IMR-90 (cell line): ENCODE measurements around the gene SMG5. TPM values are rescaled to one million over a fixed set of nuclear protein-coding genes. Genes with fewer than 3 reads are reported as not detected.

ENCODE experiments used
- ATAC-seq: fragments of 200-7000 bp; cut with Tn5 transposase; 2 replicates; pipeline ENCODE4 v1.9.1; 2020; ENCODE audit warnings: low read depth, mild to moderate bottlenecking, moderate library complexity
- BruUV-seq: library from RNA; stranded (reverse); fragments of 400-500 nt; replicated peaks from 2 replicates; lab custom pipeline; 2021; lab: Mats Ljungman, UMichigan
- CTCF ChIA-PET: fragments of 300-600 bp; formaldehyde crosslinking; extraction: SDS; loops from one replicate; lab custom pipeline; 2021; ENCODE audit warnings: antibody characterized with exemption; lab: Yijun Ruan, JAX
- POLR2A ChIA-PET: fragments of 300-600 bp; sonication (Branson Sonifier 250); formaldehyde crosslinking; loops from one replicate; lab custom pipeline; 2022; ENCODE audit warnings: antibody characterized with exemption; ENCODE audit not compliant: unreplicated experiment; lab: Charles Lee
- DNase-seq: peaks from one replicate; pipeline ENCODE4 v3.0.0; 2013
- H2AFZ ChIP-seq: replicated peaks from 2 replicates; pipeline ENCODE3; 2013; ENCODE audit warnings: low read length, mild to moderate bottlenecking; ENCODE audit not compliant: poor library complexity
- H2AK5ac ChIP-seq: 2 replicates; pipeline ENCODE4 v1.6.1; 2013; ENCODE audit warnings: low read depth, low read length, inconsistent platforms
- H2AK9ac ChIP-seq: replicated peaks from 2 replicates; pipeline ENCODE3; 2013; ENCODE audit warnings: mild to moderate bottlenecking, low read depth, low read length, moderate library complexity; ENCODE audit not compliant: poor library complexity
- H2BK120ac ChIP-seq: 2 replicates; pipeline ENCODE4 v1.6.1; 2013; ENCODE audit warnings: low read depth, low read length, inconsistent platforms
- H2BK15ac ChIP-seq: 3 replicates; pipeline ENCODE4 v1.6.1; 2013; ENCODE audit warnings: low read depth, low read length, inconsistent platforms
- H2BK20ac ChIP-seq: 2 replicates; pipeline ENCODE4 v1.6.1; 2013; ENCODE audit warnings: low read depth, mild to moderate bottlenecking, inconsistent platforms, low read length, moderate library complexity
- H2BK5ac ChIP-seq: 2 replicates; pipeline ENCODE4 v1.6.1; 2013; ENCODE audit warnings: mild to moderate bottlenecking, low read depth, low read length, inconsistent platforms; ENCODE audit not compliant: poor library complexity, severe bottlenecking
- H3K14ac ChIP-seq: replicated peaks from 2 replicates; pipeline ENCODE4 v1.6.1; 2013; ENCODE audit warnings: low read depth, low read length, inconsistent platforms
- H3K18ac ChIP-seq: 2 replicates; pipeline ENCODE4 v1.6.1; 2013; ENCODE audit warnings: low read depth, low read length, control low read depth
- H3K23ac ChIP-seq: 2 replicates; pipeline ENCODE4 v1.6.1; 2013; ENCODE audit warnings: low read depth, low read length, inconsistent platforms
- H3K27ac ChIP-seq: 2 replicates; pipeline ENCODE4 v1.5.1; 2013; ENCODE audit warnings: mild to moderate bottlenecking, control low read depth, low read length; ENCODE audit not compliant: insufficient read depth
- H3K27me3 ChIP-seq: 2 replicates; pipeline ENCODE4 v1.6.1; 2013; ENCODE audit warnings: low read length; ENCODE audit not compliant: control insufficient read depth, insufficient read depth
- H3K36me3 ChIP-seq: 2 replicates; pipeline ENCODE4 v1.6.1; 2013; ENCODE audit warnings: low read length, mixed read lengths; ENCODE audit not compliant: control insufficient read depth, insufficient read depth
- H3K4ac ChIP-seq: 2 replicates; pipeline ENCODE4 v1.6.1; 2013; ENCODE audit warnings: low read depth, low read length, inconsistent platforms
- H3K4me1 ChIP-seq: 2 replicates; pipeline ENCODE4 v1.6.1; 2013; ENCODE audit warnings: low read length, mixed read lengths; ENCODE audit not compliant: control insufficient read depth, insufficient read depth
- H3K4me2 ChIP-seq: 2 replicates; pipeline ENCODE4 v1.6.1; 2013; ENCODE audit warnings: low read depth, mild to moderate bottlenecking, control low read depth, low read length, moderate library complexity
- H3K4me3 ChIP-seq: 2 replicates; pipeline ENCODE4 v1.5.1; 2013; ENCODE audit warnings: low read depth, mild to moderate bottlenecking, control low read depth, low read length, moderate library complexity; ENCODE audit not compliant: insufficient read depth
- H3K56ac ChIP-seq: 2 replicates; pipeline ENCODE4 v1.6.1; 2013; ENCODE audit warnings: low read length, inconsistent platforms; ENCODE audit not compliant: insufficient read depth; ENCODE audit errors: extremely low read depth
- H3K79me1 ChIP-seq, 2 experiments: 2 replicates each; pipeline ENCODE4 v1.6.1; 2013; ENCODE audit warnings: low read length in 2 of 2, inconsistent platforms in 1 of 2, low read depth in 1 of 2
- H3K9ac ChIP-seq: 2 replicates; pipeline ENCODE4 v1.6.1; 2013; ENCODE audit warnings: low read depth, low read length, control low read depth
- H3K9me1 ChIP-seq: 2 replicates; pipeline ENCODE4 v1.6.1; 2013; ENCODE audit warnings: low read length, inconsistent platforms; ENCODE audit not compliant: insufficient read depth
- H3K9me3 ChIP-seq: 2 replicates; pipeline ENCODE4 v1.6.1; 2013; ENCODE audit warnings: low read length; ENCODE audit not compliant: control insufficient read depth, insufficient read depth
- H4K20me1 ChIP-seq: 2 replicates; pipeline ENCODE4 v1.6.1; 2013; ENCODE audit warnings: low read length, inconsistent platforms; ENCODE audit not compliant: insufficient read depth
- H4K5ac ChIP-seq: 2 replicates; pipeline ENCODE4 v1.6.1; 2013; ENCODE audit warnings: mild to moderate bottlenecking, low read depth, low read length, control low read depth
- H4K8ac ChIP-seq, 2 experiments: 2 replicates each; pipeline ENCODE4 v1.6.1; 2013; ENCODE audit warnings: low read depth in 2 of 2, low read length in 2 of 2, control low read depth in 1 of 2, inconsistent platforms in 1 of 2
- H4K91ac ChIP-seq: 2 replicates; pipeline ENCODE4 v1.6.1; 2013; ENCODE audit warnings: low read depth, low read length, inconsistent platforms; ENCODE audit not compliant: insufficient read depth
- BHLHE40 ChIP-seq: fragments of 150-350 bp; IDR thresholded peaks from 2 replicates; pipeline ENCODE4 v1.6.1; 2016; ENCODE audit warnings: mild to moderate bottlenecking, low read depth, low read length
- CEBPB ChIP-seq: IDR thresholded peaks from 2 replicates; pipeline ENCODE4 v1.6.1; 2012; ENCODE audit warnings: low read depth, low read length, improper control_type of control experiment
- CHD1 ChIP-seq: IDR thresholded peaks from 2 replicates; pipeline ENCODE4 v1.6.1; 2012; ENCODE audit warnings: low read depth, low read length, improper control_type of control experiment
- CTCF ChIP-seq: conservative IDR thresholded peaks from 2 replicates; pipeline ENCODE4 v1.5.1; 2012; ENCODE audit warnings: mild to moderate bottlenecking, low read depth, low read length, improper control_type of control experiment
- FOS ChIP-seq: fragments of 150-350 bp; IDR thresholded peaks from 2 replicates; pipeline ENCODE4 v1.6.1; 2016; ENCODE audit warnings: low read depth, low read length
- MAFK ChIP-seq: IDR thresholded peaks from 2 replicates; pipeline ENCODE4 v1.6.1; 2012; ENCODE audit warnings: low read depth, low read length, improper control_type of control experiment
- MAZ ChIP-seq: IDR thresholded peaks from 2 replicates; pipeline ENCODE4 v1.6.1; 2012; ENCODE audit warnings: low read depth, mild to moderate bottlenecking, low read length, improper control_type of control experiment, moderate library complexity, borderline replicate concordance
- MXI1 ChIP-seq: IDR thresholded peaks from 2 replicates; pipeline ENCODE4 v1.6.1; 2012; ENCODE audit warnings: low read depth, mild to moderate bottlenecking, low read length, moderate library complexity, borderline replicate concordance
- NFE2L2 ChIP-seq: fragments of 150-350 bp; IDR thresholded peaks from 2 replicates; pipeline ENCODE4 v1.6.1; 2016; ENCODE audit warnings: low read depth, mild to moderate bottlenecking, low read length
- POLR2A ChIP-seq: IDR thresholded peaks from 2 replicates; pipeline ENCODE4 v1.6.1; 2012; ENCODE audit warnings: mild to moderate bottlenecking, low read depth, low read length
- RAD21 ChIP-seq: IDR thresholded peaks from 2 replicates; pipeline ENCODE4 v1.6.1; 2012; ENCODE audit warnings: low read length, improper control_type of control experiment
- RCOR1 ChIP-seq: IDR thresholded peaks from 2 replicates; pipeline ENCODE4 v1.6.1; 2012; ENCODE audit warnings: mild to moderate bottlenecking, low read length, improper control_type of control experiment; ENCODE audit not compliant: insufficient replicate concordance
- RFX5 ChIP-seq: IDR thresholded peaks from 2 replicates; pipeline ENCODE4 v1.8.0; 2012; ENCODE audit warnings: low read depth, mild to moderate bottlenecking, low read length, moderate library complexity
- SMC3 ChIP-seq: fragments of 150-350 bp; IDR thresholded peaks from 2 replicates; pipeline ENCODE4 v1.6.1; 2016; ENCODE audit warnings: low read depth, mild to moderate bottlenecking, antibody characterized with exemption, low read length, moderate library complexity
- USF2 ChIP-seq: fragments of 150-350 bp; IDR thresholded peaks from 2 replicates; pipeline ENCODE4 v1.6.1; 2017; ENCODE audit warnings: mild to moderate bottlenecking, antibody characterized with exemption, low read length, low read depth
- WGBS, 2 experiments: methylation state at CpG; one replicate each; pipeline versions ENCODE4 v1.1.5 to v1.1.7; 2013; ENCODE audit warnings: missing lambda C conversion rate in 2 of 2; ENCODE audit not compliant: insufficient read length in 1 of 2; ENCODE audit errors: extremely low coverage in 2 of 2; 5-methylcytosine and 5-hydroxymethylcytosine counted together
- dilution Hi-C: fragments of 300-500 bp; cut with HindIII; formaldehyde crosslinking; loops from one replicate; pipeline ENCODE4 v1.14.3; 2018; ENCODE audit warnings: low sequenced_read_pairs; ENCODE audit not compliant: unreplicated experiment
- in situ Hi-C: fragments of 300-500 bp; cut with MboI; formaldehyde crosslinking; loops from 3 replicates; pipeline ENCODE4 v1.14.3; 2019; ENCODE audit warnings: low sequenced_read_pairs, inconsistent platforms, mixed read lengths
- intact Hi-C: fragments of 100-400 bp; cut with micrococcal nuclease; formaldehyde crosslinking; loops from 2 replicates; pipeline ENCODE4 v1.10.0; 2022
- polyA plus RNA-seq, 3 experiments: library from polyadenylated mRNA; depleted of rRNA; stranded (reverse); fragments of >200 nt; gene quantifications; 2 replicates each; pipeline ENCODE4 v1.2.3, GENCODE V29; 2012; ENCODE audit warnings: low replicate concordance in 1 of 3
- total RNA-seq: library from RNA; depleted of rRNA; stranded (reverse); fragments of >200 nt; gene quantifications from 2 replicates; pipeline ENCODE4 v1.2.3, GENCODE V29; 2012
- TF ChIP-seq, protein P1 (sequence below): fragments of 150-350 bp; IDR thresholded peaks from 2 replicates; pipeline ENCODE4 v1.6.1; 2016; ENCODE audit warnings: low read depth, mild to moderate bottlenecking, low read length, moderate library complexity, borderline replicate concordance

SMG5 gene
- total and polyA plus RNA-seq, 2 of the 4 experiments (the other 2 are of a cell fraction), result 34.7 to 37.3 TPM

- DNase-seq (no peak), ATAC-seq (no peak)
- H4K8ac ChIP-seq, result no peak overlapping the region
- no peak overlapping the region for H2AFZ ChIP-seq
- peaks cover 43% of the 10 kb centered on the region for H3K36me3 ChIP-seq
- intact Hi-C loops, result no loop called here
- peaks cover 2% of the 10 kb centered on the region; the same call in 1 of the 2 replicates for H3K4me1 ChIP-seq
- no peak overlapping the region for H2BK15ac ChIP-seq
- no peaks in the 10 kb centered on the region for H3K9me1 ChIP-seq
- no peak overlapping the region for H3K9ac ChIP-seq
- H3K4me2 ChIP-seq, result no peak overlapping the region
- no peaks in the 10 kb centered on the region for H3K9me3 ChIP-seq
- POLR2A ChIA-PET, result no interaction called here
- H4K91ac ChIP-seq, result no peak overlapping the region
- peak overlapping the region; percentile 44 for H2AK9ac ChIP-seq
- in situ Hi-C loops, result no loop called here
- no peak overlapping the region for H3K4ac ChIP-seq
- no peak overlapping the region for H3K18ac ChIP-seq
- no peak overlapping the region for H2AK5ac ChIP-seq
- dilution Hi-C loops, result no loop called here
- H4K5ac ChIP-seq, result no peak overlapping the region
- CTCF ChIA-PET, result no interaction called here
- no peak overlapping the region for H2BK120ac ChIP-seq
- no peak overlapping the region for H3K4me3 ChIP-seq
- H3K79me1 ChIP-seq, result peaks cover 0 to 2% of the 10 kb centered on the region in 2 experiments; a peak in 2 of 4 replicates
- H3K56ac ChIP-seq, result no peak overlapping the region
- H2BK20ac ChIP-seq, result no peak overlapping the region
- H3K27me3 ChIP-seq, result peaks cover 12% of the 10 kb centered on the region; the same call in 1 of the 2 replicates
- WGBS, 2 experiments, result no CpG with 5 or more reads among the region's 4 CpGs
- H3K23ac ChIP-seq, result no peak overlapping the region
- no peak overlapping the region for H2BK5ac ChIP-seq
- no TSS peak for BruUV-seq
- H4K20me1 ChIP-seq, result no peaks in the 10 kb centered on the region; the same call in none of the 2 replicates
- TF ChIP-seq CEBPB, result no peak
- TF ChIP-seq CHD1, result no peak
- TF ChIP-seq NFE2L2, result no peak
- no peak for TF ChIP-seq BHLHE40
- no peak for TF ChIP-seq RFX5
- no peak for TF ChIP-seq USF2
- TF ChIP-seq FOS, result no peak
- no peak for TF ChIP-seq MAFK
- TF ChIP-seq RAD21, result no peak
- TF ChIP-seq RCOR1, result no peak
- TF ChIP-seq POLR2A, result no peak
- no peak for TF ChIP-seq MAZ
- TF ChIP-seq SMC3, result no peak
- TF ChIP-seq, protein P1, sequence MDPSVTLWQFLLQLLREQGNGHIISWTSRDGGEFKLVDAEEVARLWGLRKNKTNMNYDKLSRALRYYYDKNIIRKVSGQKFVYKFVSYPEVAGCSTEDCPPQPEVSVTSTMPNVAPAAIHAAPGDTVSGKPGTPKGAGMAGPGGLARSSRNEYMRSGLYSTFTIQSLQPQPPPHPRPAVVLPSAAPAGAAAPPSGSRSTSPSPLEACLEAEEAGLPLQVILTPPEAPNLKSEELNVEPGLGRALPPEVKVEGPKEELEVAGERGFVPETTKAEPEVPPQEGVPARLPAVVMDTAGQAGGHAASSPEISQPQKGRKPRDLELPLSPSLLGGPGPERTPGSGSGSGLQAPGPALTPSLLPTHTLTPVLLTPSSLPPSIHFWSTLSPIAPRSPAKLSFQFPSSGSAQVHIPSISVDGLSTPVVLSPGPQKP, result no peak
- TF ChIP-seq MXI1, result no peak
- no peak for TF ChIP-seq CTCF
- H3K27ac ChIP-seq, result no peak overlapping the region
- no peak overlapping the region for H3K14ac ChIP-seq
Observed at GRCh38 chr1:156248323-156248683, 34.3 kb downstream of the SMG5 start.
